ENCODE results near the gene TRDMT1. TPM values are rescaled to one million over a fixed set of nuclear protein-coding genes. Genes with fewer than 3 reads are reported as not detected.

TRDMT1 gene
- polyA plus RNA-seq, 3 donors = 3.1 to 6.6 (median 5.0) TPM

DNA sequence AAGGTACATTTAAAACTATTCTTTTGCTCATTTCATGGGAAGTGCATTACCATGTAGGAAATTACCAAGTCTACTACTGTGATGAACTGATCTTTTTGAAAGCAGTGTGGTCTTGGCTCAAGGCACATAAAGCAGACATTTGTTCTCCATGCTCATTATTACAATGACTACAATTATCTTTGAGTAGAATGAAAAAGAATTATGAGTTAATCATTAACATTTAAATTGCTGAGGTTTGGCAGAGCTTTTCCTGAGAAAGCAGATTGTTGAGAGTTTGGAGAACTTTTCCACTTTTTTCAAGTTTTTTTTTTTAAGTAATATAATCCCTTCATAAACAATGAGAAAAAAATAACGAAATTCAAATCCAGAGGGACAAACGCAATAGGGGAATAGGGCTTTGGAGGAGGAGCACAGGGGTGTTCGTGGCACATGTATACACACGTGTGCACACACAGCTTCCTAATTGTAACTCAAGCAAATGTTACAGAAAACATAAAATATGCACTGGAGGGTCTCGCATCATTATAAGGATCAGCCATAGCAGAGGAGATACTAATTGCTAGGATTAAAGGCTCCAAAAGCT lies 62.9 kb downstream of the TRDMT1 start:
- Mint-ChIP-seq H3K36me3 (peaks cover 2 to 3% of the 10 kb centered on the region in 2 donors), H3K4me3 (no peak overlapping the region), H3K4me1 (no peaks in the 10 kb centered on the region), H3K27ac (no peak overlapping the region), H3K9me3 (peaks cover 0 to 7% (median 3%) of the 10 kb centered on the region in 7 donors), H3K27me3 (ENCODE audit: low read depth in 3 of 3) (peaks cover 2 to 4% (median 2%) of the 10 kb centered on the region in 3 donors)
- Histone ChIP-seq H3K4me1 (ENCODE audit: control insufficient read depth in 1 of 2, insufficient read depth in 2 of 2, low read length in 2 of 2) (no peaks in the 10 kb centered on the region), H3K9ac (ENCODE audit: insufficient read depth, low read length, poor library complexity, severe bottlenecking) (no peak overlapping the region), H3K36me3 (replicated peaks in 1 of 2; ENCODE audit: control insufficient read depth in 1 of 2, insufficient read depth in 2 of 2, low read length in 2 of 2) (no peaks in the 10 kb centered on the region), H3K27ac (ENCODE audit: low read depth in 1 of 2, low read length in 2 of 2) (no peak overlapping the region), H3K4me3 (replicated peaks in 1 of 3; ENCODE audit: low read depth in 2 of 3, low read length in 3 of 3) (no peak overlapping the region), H3K9me3 (replicated peaks in 1 of 2; ENCODE audit: control insufficient read depth in 1 of 2, insufficient read depth in 1 of 2, low read length in 2 of 2) (peaks cover 0 to 4% of the 10 kb centered on the region in 2 donors), H4K20me1 (ENCODE audit: insufficient read depth, low read length) (no peaks in the 10 kb centered on the region), H2AFZ (ENCODE audit: insufficient read depth, low read depth, low read length, poor library complexity, severe bottlenecking) (no peak overlapping the region), H3K79me2 (ENCODE audit: insufficient read depth, low read length) (no peaks in the 10 kb centered on the region), H3K27me3 (ENCODE audit: control insufficient read depth in 2 of 2, insufficient read depth in 2 of 2, low read length in 2 of 2) (no peaks in the 10 kb centered on the region), H3K4me2 (replicated peaks; ENCODE audit: extremely low read depth, low read length, poor library complexity, severe bottlenecking) (no peak overlapping the region)
- intact Hi-C loops (cut with micrococcal nuclease) = no loop called here
- TF ChIP-seq, protein P1, sequence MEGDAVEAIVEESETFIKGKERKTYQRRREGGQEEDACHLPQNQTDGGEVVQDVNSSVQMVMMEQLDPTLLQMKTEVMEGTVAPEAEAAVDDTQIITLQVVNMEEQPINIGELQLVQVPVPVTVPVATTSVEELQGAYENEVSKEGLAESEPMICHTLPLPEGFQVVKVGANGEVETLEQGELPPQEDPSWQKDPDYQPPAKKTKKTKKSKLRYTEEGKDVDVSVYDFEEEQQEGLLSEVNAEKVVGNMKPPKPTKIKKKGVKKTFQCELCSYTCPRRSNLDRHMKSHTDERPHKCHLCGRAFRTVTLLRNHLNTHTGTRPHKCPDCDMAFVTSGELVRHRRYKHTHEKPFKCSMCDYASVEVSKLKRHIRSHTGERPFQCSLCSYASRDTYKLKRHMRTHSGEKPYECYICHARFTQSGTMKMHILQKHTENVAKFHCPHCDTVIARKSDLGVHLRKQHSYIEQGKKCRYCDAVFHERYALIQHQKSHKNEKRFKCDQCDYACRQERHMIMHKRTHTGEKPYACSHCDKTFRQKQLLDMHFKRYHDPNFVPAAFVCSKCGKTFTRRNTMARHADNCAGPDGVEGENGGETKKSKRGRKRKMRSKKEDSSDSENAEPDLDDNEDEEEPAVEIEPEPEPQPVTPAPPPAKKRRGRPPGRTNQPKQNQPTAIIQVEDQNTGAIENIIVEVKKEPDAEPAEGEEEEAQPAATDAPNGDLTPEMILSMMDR (IDR thresholded peaks at IDR 0.05) = no peak
- WGBS (ENCODE audit: insufficient coverage) = no CpG with 5 or more reads among the region's 5 CpGs
- DNase-seq = no peak

DNA sequence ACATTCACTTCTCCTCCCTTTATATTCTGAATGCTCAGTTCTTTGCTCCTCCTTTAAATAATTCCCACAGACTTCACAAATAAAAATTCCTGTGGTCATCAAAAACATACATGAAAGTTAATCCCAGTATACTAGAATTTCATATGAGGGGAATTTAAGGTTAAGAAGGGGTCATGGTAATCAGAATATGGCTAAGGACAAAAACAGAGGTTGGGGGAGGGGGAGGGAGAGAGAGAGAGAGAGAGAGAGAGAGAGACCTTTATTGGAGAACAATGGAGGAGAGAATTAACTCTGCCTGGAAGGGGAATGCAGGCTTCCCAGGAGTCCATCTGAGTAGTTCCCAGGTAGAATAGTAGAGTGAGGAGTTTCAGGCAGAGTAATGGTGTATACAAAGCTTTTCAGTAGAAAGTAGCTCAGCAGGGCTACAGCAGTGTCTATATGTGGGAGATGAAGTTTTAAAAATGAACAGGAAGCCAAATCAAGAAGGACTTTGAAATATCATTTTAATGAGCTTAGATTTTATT lies 66.7 kb downstream of the TRDMT1 start:
- DNase-seq = no peak
- intact Hi-C loops (cut with micrococcal nuclease) = no loop called here
- H3K27ac Mint-ChIP-seq = peak overlapping the region in 2 of 7 donors; percentile 1 to 39

More for the DNA sequence above, 66.7 kb downstream of the TRDMT1 start:
- Histone ChIP-seq H4K20me1 (ENCODE audit: insufficient read depth, low read length) (no peaks in the 10 kb centered on the region), H3K9me3 (replicated peaks in 1 of 2; ENCODE audit: control insufficient read depth in 1 of 2, insufficient read depth in 1 of 2, low read length in 2 of 2) (no peaks in the 10 kb centered on the region), H3K36me3 (replicated peaks in 1 of 2; ENCODE audit: control insufficient read depth in 1 of 2, insufficient read depth in 2 of 2, low read length in 2 of 2) (no peaks in the 10 kb centered on the region), H3K4me1 (ENCODE audit: control insufficient read depth in 1 of 2, insufficient read depth in 2 of 2, low read length in 2 of 2) (peaks cover 5 to 8% of the 10 kb centered on the region in 2 donors), H3K27me3 (ENCODE audit: control insufficient read depth in 2 of 2, insufficient read depth in 2 of 2, low read length in 2 of 2) (no peaks in the 10 kb centered on the region), H3K27ac (ENCODE audit: low read depth in 1 of 2, low read length in 2 of 2) (no peak overlapping the region), H3K9ac (ENCODE audit: insufficient read depth, low read length, poor library complexity, severe bottlenecking) (no peak overlapping the region), H3K4me3 (replicated peaks in 1 of 3; ENCODE audit: low read depth in 2 of 3, low read length in 3 of 3) (no peak overlapping the region), H3K4me2 (replicated peaks; ENCODE audit: extremely low read depth, low read length, poor library complexity, severe bottlenecking) (no peak overlapping the region), H3K79me2 (ENCODE audit: insufficient read depth, low read length) (no peaks in the 10 kb centered on the region), H2AFZ (ENCODE audit: insufficient read depth, low read depth, low read length, poor library complexity, severe bottlenecking) (no peak overlapping the region)
- Mint-ChIP-seq H3K4me3 (no peak overlapping the region), H3K27me3 (ENCODE audit: low read depth in 3 of 3) (peaks cover 2% of the 10 kb centered on the region in 3 donors), H3K9me3 (no peaks in the 10 kb centered on the region), H3K36me3 (peaks cover 0 to 1% of the 10 kb centered on the region in 2 donors), H3K4me1 (peaks cover 6% of the 10 kb centered on the region)
- TF ChIP-seq, protein P1 (IDR thresholded peaks at IDR 0.05) = no peak
